Measurements from ENCODE around the gene NFIC. TPM values are rescaled to one million over a fixed set of nuclear protein-coding genes. Genes with fewer than 3 reads are reported as not detected.

Gene NFIC
- total and polyA plus RNA-seq, 10 of the 15 experiments (the other 5 are each of a cell fraction or from before 2014, with no cell fraction given) = 0.71 to 53.5 (median 10.2) TPM

DNA sequence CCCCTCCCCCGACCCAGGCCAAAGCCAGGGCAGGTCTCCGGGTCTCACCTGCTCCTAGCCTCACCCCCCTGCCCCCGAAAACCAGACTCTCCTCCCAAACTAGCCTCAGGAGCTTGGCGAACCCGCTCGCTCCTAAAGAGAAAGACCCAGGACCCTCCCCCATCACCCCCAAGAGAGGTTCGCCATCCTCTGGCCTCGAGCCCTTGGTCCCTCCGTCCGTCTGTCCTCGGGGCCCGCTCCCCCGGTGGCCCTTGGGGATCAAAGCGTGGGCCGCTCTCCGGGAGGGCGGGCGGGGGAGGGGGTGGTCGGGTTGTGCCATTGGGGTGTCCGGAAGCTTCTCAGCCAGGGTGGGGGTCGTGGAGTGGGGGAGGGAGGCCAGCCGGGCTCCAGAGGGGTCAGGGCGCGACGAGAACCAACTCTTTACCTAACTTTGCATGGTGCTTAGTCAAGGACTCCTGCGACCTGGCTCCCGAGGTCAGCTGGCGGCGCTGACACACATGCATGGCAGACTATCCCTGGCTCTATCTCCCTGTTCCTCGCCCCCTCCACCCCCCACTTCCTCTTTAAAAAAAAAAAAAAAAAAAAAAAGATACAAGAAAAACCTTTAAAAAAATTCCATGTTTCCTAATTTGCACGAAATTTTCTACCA is 98.3 kb downstream of the NFIC start (continued):
- TF ChIP-seq, protein P1, sequence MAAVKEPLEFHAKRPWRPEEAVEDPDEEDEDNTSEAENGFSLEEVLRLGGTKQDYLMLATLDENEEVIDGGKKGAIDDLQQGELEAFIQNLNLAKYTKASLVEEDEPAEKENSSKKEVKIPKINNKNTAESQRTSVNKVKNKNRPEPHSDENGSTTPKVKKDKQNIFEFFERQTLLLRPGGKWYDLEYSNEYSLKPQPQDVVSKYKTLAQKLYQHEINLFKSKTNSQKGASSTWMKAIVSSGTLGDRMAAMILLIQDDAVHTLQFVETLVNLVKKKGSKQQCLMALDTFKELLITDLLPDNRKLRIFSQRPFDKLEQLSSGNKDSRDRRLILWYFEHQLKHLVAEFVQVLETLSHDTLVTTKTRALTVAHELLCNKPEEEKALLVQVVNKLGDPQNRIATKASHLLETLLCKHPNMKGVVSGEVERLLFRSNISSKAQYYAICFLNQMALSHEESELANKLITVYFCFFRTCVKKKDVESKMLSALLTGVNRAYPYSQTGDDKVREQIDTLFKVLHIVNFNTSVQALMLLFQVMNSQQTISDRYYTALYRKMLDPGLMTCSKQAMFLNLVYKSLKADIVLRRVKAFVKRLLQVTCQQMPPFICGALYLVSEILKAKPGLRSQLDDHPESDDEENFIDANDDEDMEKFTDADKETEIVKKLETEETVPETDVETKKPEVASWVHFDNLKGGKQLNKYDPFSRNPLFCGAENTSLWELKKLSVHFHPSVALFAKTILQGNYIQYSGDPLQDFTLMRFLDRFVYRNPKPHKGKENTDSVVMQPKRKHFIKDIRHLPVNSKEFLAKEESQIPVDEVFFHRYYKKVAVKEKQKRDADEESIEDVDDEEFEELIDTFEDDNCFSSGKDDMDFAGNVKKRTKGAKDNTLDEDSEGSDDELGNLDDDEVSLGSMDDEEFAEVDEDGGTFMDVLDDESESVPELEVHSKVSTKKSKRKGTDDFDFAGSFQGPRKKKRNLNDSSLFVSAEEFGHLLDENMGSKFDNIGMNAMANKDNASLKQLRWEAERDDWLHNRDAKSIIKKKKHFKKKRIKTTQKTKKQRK (IDR thresholded peaks at IDR 0.05; ENCODE audit: low read depth, low read length) = no peak
- no peak for TF ChIP-seq MYC (IDR thresholded peaks at IDR 0.05; ENCODE audit: insufficient read depth, insufficient read length, insufficient replicate concordance, low read length, severe bottlenecking)
- TF ChIP-seq, protein P2, sequence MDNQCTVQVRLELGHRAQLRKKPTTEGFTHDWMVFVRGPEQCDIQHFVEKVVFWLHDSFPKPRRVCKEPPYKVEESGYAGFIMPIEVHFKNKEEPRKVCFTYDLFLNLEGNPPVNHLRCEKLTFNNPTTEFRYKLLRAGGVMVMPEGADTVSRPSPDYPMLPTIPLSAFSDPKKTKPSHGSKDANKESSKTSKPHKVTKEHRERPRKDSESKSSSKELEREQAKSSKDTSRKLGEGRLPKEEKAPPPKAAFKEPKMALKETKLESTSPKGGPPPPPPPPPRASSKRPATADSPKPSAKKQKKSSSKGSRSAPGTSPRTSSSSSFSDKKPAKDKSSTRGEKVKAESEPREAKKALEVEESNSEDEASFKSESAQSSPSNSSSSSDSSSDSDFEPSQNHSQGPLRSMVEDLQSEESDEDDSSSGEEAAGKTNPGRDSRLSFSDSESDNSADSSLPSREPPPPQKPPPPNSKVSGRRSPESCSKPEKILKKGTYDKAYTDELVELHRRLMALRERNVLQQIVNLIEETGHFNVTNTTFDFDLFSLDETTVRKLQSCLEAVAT (IDR thresholded peaks at IDR 0.05) = no peak
- no peak for TF ChIP-seq KAT2A (conservative IDR thresholded peaks at IDR 0.05; ENCODE audit: control insufficient read depth, low read depth, low read length)
- TF ChIP-seq, protein P3, sequence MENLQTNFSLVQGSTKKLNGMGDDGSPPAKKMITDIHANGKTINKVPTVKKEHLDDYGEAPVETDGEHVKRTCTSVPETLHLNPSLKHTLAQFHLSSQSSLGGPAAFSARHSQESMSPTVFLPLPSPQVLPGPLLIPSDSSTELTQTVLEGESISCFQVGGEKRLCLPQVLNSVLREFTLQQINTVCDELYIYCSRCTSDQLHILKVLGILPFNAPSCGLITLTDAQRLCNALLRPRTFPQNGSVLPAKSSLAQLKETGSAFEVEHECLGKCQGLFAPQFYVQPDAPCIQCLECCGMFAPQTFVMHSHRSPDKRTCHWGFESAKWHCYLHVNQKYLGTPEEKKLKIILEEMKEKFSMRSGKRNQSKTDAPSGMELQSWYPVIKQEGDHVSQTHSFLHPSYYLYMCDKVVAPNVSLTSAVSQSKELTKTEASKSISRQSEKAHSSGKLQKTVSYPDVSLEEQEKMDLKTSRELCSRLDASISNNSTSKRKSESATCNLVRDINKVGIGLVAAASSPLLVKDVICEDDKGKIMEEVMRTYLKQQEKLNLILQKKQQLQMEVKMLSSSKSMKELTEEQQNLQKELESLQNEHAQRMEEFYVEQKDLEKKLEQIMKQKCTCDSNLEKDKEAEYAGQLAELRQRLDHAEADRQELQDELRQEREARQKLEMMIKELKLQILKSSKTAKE (IDR thresholded peaks at IDR 0.05; ENCODE audit: low read depth, poor library complexity, severe bottlenecking) = no peak
- TF ChIP-seq ZNF622 (IDR thresholded peaks at IDR 0.05) = no peak
- no peak for TF ChIP-seq IRF4 (IDR thresholded peaks at IDR 0.05; ENCODE audit: low read depth, low read length)
- TF ChIP-seq CBX5 (IDR thresholded peaks at IDR 0.05; ENCODE audit: low read depth) = no peak
